PC-3 (cell line): Measurements from ENCODE around the gene PHF21B. TPM values are rescaled to one million over a fixed set of nuclear protein-coding genes. Genes with fewer than 3 reads are reported as not detected.

ENCODE experiments used
- ATAC-seq: fragments of 200-7000 bp; cut with Tn5 transposase; 2 replicates; pipeline ENCODE4 v1.9.1; 2020; ENCODE audit warnings: mild to moderate bottlenecking, moderate library complexity
- BruUV-seq: library from RNA; stranded (reverse); fragments of 400-500 nt; replicated peaks from 2 replicates; lab custom pipeline; 2021; lab: Mats Ljungman, UMichigan
- CTCF ChIA-PET: fragments of 300-600 bp; sonication (Branson Sonifier 250); formaldehyde crosslinking; loops from one replicate; lab custom pipeline; 2022; ENCODE audit warnings: antibody characterized with exemption; lab: Charles Lee
- POLR2A ChIA-PET: fragments of 300-600 bp; sonication (Branson Sonifier 250); formaldehyde crosslinking; loops from one replicate; lab custom pipeline; 2022; ENCODE audit warnings: antibody characterized with exemption; ENCODE audit not compliant: unreplicated experiment; lab: Charles Lee
- DNase-seq: peaks from one replicate; pipeline ENCODE4 v3.0.0-alpha.2; 2015
- H2AFZ ChIP-seq: fragments of 300-600 bp; sonication (generic); 2 replicates; pipeline ENCODE4 v1.6.0; 2016; ENCODE audit warnings: antibody characterized with exemption, low read length
- H3F3A ChIP-seq: fragments of 300-600 bp; sonication (generic); one replicate; pipeline ENCODE4 v1.6.0; 2017; ENCODE audit warnings: antibody characterized with exemption, low read length, control low read depth, mild to moderate bottlenecking; ENCODE audit not compliant: unreplicated experiment
- H3K27ac ChIP-seq: fragments of 300-600 bp; sonication (generic); 2 replicates; pipeline ENCODE4 v1.5.1; 2016; ENCODE audit warnings: mild to moderate bottlenecking, low read length
- H3K27me3 ChIP-seq: fragments of 300-600 bp; sonication (generic); 2 replicates; pipeline ENCODE4 v1.6.1; 2016; ENCODE audit warnings: low read length, mixed read lengths
- H3K36me3 ChIP-seq: fragments of 300-600 bp; sonication (generic); 2 replicates; pipeline ENCODE4 v1.6.1; 2016; ENCODE audit warnings: low read depth, mixed run types, low read length, mixed read lengths
- H3K4me1 ChIP-seq: fragments of 300-600 bp; sonication (generic); 2 replicates; pipeline ENCODE4 v1.5.1; 2016; ENCODE audit warnings: low read length; ENCODE audit not compliant: insufficient read depth
- H3K4me2 ChIP-seq: fragments of 300-600 bp; sonication (generic); 2 replicates; pipeline ENCODE4 v1.6.0; 2016; ENCODE audit warnings: low read length
- H3K4me3 ChIP-seq: fragments of 300-600 bp; sonication (generic); 2 replicates; pipeline ENCODE4 v1.5.1; 2016; ENCODE audit warnings: mild to moderate bottlenecking, low read length, mixed read lengths
- H3K79me2 ChIP-seq: fragments of 300-600 bp; sonication (generic); 2 replicates; pipeline ENCODE4 v1.6.1; 2017; ENCODE audit warnings: low read length, mixed read lengths
- H3K9ac ChIP-seq: fragments of 300-600 bp; sonication (generic); 2 replicates; pipeline ENCODE4 v1.6.0; 2016; ENCODE audit warnings: mild to moderate bottlenecking, low read length
- H3K9me2 ChIP-seq: fragments of 300-600 bp; sonication (generic); replicated peaks from 2 replicates; pipeline ENCODE4 v1.6.1; 2016; ENCODE audit warnings: mixed run types, low read length, mixed read lengths
- H3K9me3 ChIP-seq: fragments of 300-600 bp; sonication (generic); 2 replicates; pipeline ENCODE4 v1.6.1; 2016; ENCODE audit warnings: low read length, mixed read lengths
- H4K20me1 ChIP-seq: fragments of 300-600 bp; sonication (generic); 2 replicates; pipeline ENCODE4 v1.6.1; 2016; ENCODE audit warnings: low read length, mixed read lengths
- EZH2 ChIP-seq: fragments of 300-600 bp; sonication (generic); IDR thresholded peaks from one replicate; pipeline ENCODE4 v1.6.1; 2017; ENCODE audit warnings: antibody characterized with exemption, mild to moderate bottlenecking, low read length; ENCODE audit not compliant: unreplicated experiment
- EZH2phosphoT487 ChIP-seq: fragments of 300-600 bp; sonication (generic); IDR thresholded peaks from 2 replicates; pipeline ENCODE4 v1.6.1; 2018; ENCODE audit warnings: mild to moderate bottlenecking, antibody characterized with exemption, low read length, borderline replicate concordance
- intact Hi-C: fragments of 100-400 bp; cut with micrococcal nuclease; formaldehyde crosslinking; loops from 2 replicates; pipeline ENCODE4 v1.9.0; 2023
- total RNA-seq: library from RNA; depleted of rRNA; stranded (reverse); fragments of >200 nt; gene quantifications from 2 replicates; pipeline ENCODE4 v1.2.3, GENCODE V29; 2014
- TF ChIP-seq, protein P1 (sequence below): fragments of 300-600 bp; sonication (generic); conservative IDR thresholded peaks from 2 replicates; pipeline ENCODE4 v1.5.1; 2017; ENCODE audit warnings: antibody characterized with exemption, low read depth, mild to moderate bottlenecking, low read length

Gene PHF21B
- total RNA-seq, 1 experiment from 2014 or later: not detected

DNA sequence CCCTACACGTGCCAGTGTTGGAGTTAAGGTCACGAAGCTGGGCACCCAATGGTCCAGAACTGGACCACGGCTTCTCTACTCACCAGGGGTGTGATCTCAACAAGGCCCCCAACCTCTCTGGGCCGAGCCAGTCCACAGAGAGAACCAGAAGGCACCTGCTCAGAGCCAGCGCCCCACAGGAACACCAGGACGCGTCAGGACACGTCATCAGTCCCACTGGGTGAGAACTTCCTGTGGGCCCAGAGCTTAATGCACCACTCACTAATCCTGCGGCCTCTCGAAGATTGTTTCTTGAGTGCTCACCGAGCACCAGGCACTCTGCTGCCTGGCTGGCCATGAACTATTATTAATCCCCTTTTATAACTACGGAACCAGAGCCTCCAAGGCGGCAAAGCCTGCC is 10.1 kb downstream of the PHF21B start:
- no peak overlapping the region for H3K27ac ChIP-seq
- no peaks in the 10 kb centered on the region for H3K9me2 ChIP-seq
- no TSS peak for BruUV-seq
- H3K4me3 ChIP-seq: no peak overlapping the region
- DNase-seq (no peak), ATAC-seq (no peak)
- no peaks in the 10 kb centered on the region for H3K4me1 ChIP-seq
- TF ChIP-seq EZH2 (no peak), EZH2phosphoT487 (no peak)
- TF ChIP-seq, protein P1, sequence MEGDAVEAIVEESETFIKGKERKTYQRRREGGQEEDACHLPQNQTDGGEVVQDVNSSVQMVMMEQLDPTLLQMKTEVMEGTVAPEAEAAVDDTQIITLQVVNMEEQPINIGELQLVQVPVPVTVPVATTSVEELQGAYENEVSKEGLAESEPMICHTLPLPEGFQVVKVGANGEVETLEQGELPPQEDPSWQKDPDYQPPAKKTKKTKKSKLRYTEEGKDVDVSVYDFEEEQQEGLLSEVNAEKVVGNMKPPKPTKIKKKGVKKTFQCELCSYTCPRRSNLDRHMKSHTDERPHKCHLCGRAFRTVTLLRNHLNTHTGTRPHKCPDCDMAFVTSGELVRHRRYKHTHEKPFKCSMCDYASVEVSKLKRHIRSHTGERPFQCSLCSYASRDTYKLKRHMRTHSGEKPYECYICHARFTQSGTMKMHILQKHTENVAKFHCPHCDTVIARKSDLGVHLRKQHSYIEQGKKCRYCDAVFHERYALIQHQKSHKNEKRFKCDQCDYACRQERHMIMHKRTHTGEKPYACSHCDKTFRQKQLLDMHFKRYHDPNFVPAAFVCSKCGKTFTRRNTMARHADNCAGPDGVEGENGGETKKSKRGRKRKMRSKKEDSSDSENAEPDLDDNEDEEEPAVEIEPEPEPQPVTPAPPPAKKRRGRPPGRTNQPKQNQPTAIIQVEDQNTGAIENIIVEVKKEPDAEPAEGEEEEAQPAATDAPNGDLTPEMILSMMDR: no peak
- H3F3A ChIP-seq: no peaks in the 10 kb centered on the region
- H4K20me1 ChIP-seq: no peaks in the 10 kb centered on the region
- H3K9me3 ChIP-seq: no peaks in the 10 kb centered on the region
- no peak overlapping the region for H3K4me2 ChIP-seq
- H3K79me2 ChIP-seq: no peaks in the 10 kb centered on the region
- no peak overlapping the region for H3K9ac ChIP-seq
- H3K36me3 ChIP-seq: no peaks in the 10 kb centered on the region
- CTCF ChIA-PET: no interaction called here
- H2AFZ ChIP-seq: no peak overlapping the region
- peaks cover 24% of the 10 kb centered on the region for H3K27me3 ChIP-seq
- POLR2A ChIA-PET: no interaction called here
- intact Hi-C loops: no loop called here

DNA sequence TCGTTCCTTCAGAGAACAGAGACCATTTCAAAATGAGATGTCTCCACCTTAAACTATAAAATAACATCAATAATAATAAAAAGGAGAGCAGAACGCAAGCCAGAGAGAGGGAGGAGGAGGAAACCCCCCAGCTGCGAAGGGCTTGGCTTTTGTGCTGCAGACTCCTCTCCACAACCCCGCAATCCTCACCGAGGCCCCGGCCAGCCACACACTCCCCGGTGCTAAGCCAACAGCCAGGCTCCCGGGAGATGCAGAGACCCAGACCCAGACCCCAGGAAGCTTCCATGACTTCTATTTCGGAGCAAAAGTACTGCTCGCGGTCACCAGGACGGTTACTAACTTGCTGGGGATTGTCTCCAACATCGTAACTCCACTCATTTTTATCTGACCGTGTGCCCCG is 10.6 kb downstream of the PHF21B start:
- Histone ChIP-seq H3K4me1 (no peaks in the 10 kb centered on the region), H3K9me2 (no peaks in the 10 kb centered on the region), H3K79me2 (no peaks in the 10 kb centered on the region), H3K36me3 (no peaks in the 10 kb centered on the region), H3F3A (no peaks in the 10 kb centered on the region), H3K9ac (no peak overlapping the region), H3K9me3 (no peaks in the 10 kb centered on the region), H4K20me1 (no peaks in the 10 kb centered on the region), H3K27me3 (peaks cover 25% of the 10 kb centered on the region), H2AFZ (no peak overlapping the region), H3K27ac (no peak overlapping the region), H3K4me2 (no peak overlapping the region), H3K4me3 (no peak overlapping the region)
- POLR2A ChIA-PET: no interaction called here
- BruUV-seq: no TSS peak
- no peak for ATAC-seq
- TF ChIP-seq EZH2phosphoT487 (no peak), EZH2 (no peak)
- TF ChIP-seq, protein P1: no peak
- intact Hi-C loops: no loop called here
- no peak for DNase-seq
- CTCF ChIA-PET: no interaction called here

DNA sequence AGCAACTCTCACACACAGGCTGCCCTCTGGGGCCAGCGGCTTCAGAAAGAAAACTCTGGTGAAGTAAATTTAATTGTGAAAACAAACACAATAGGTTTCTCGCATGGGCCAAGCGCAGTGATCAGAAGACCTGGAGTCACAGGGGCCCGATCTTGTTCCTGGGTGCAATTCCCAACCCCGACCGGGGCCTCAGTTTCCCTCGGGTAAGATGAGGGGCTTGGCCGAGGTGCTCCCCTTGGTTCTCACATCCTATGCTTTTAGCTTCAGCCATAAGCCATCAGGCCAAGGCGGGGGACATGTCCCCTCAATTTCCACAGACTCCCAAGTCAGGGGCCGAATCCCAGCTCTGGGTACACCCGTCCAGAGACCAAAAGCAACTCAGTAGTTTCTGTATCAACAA is 11.5 kb downstream of the PHF21B start:
- ATAC-seq: no peak
- Histone ChIP-seq H3K79me2 (no peaks in the 10 kb centered on the region), H2AFZ (no peak overlapping the region), H3K9me2 (no peaks in the 10 kb centered on the region), H3K9ac (no peak overlapping the region), H3K4me3 (no peak overlapping the region), H3K9me3 (no peaks in the 10 kb centered on the region), H3K27me3 (peaks cover 34% of the 10 kb centered on the region), H3K4me2 (no peak overlapping the region), H3K36me3 (no peaks in the 10 kb centered on the region), H4K20me1 (no peaks in the 10 kb centered on the region), H3F3A (no peaks in the 10 kb centered on the region), H3K27ac (no peak overlapping the region), H3K4me1 (no peaks in the 10 kb centered on the region)
- intact Hi-C loops: no loop called here
- no TSS peak for BruUV-seq
- CTCF ChIA-PET: no interaction called here
- POLR2A ChIA-PET: no interaction called here
- no peak for DNase-seq
- TF ChIP-seq EZH2phosphoT487 (no peak), EZH2 (no peak)
- TF ChIP-seq, protein P1: no peak
